ENCODE data around the gene OR1S1. TPM values are rescaled to one million over a fixed set of nuclear protein-coding genes. Genes with fewer than 3 reads are reported as not detected.

OR1S1 gene
- total RNA-seq, 1 donor from 2014 or later: not detected

- no peaks in the 10 kb centered on the region for H3K36me3 ChIP-seq (ENCODE audit: control insufficient read depth, insufficient read depth, low read length)
- DNase-seq (ENCODE audit: low read depth): no peak
- TF ChIP-seq CTCF (IDR thresholded peaks at IDR 0.05; ENCODE audit: insufficient read depth, low read length, severe bottlenecking): no peak
Observed at GRCh38 chr11:58254936-58255335, 42.4 kb downstream of the OR1S1 start.

GRCh38 chr11:58259983-58260382 lies 47.5 kb downstream of the OR1S1 start:
- Histone ChIP-seq H3K4me3 (ENCODE audit: low read depth, low read length) (no peak overlapping the region), H3K36me3 (ENCODE audit: control insufficient read depth, insufficient read depth, low read length) (no peaks in the 10 kb centered on the region), H3K27me3 (ENCODE audit: control insufficient read depth, insufficient read depth, low read length) (no peaks in the 10 kb centered on the region)
- DNase-seq (ENCODE audit: low read depth) (no peak), FAIRE-seq (no peak)
- no peak for TF ChIP-seq CTCF (IDR thresholded peaks at IDR 0.05; ENCODE audit: insufficient read depth, low read length, severe bottlenecking)

More at GRCh38 chr11:58254936-58255335, 42.4 kb downstream of the OR1S1 start:
- FAIRE-seq: no peak
- H3K4me3 ChIP-seq (ENCODE audit: low read depth, low read length): no peak overlapping the region
- no peaks in the 10 kb centered on the region for H3K27me3 ChIP-seq (ENCODE audit: control insufficient read depth, insufficient read depth, low read length)

Other genes with a start within 250 kb of the OR1S1 start
- gene OR9Q1, start 188.8 kb upstream of the OR1S1 start, total RNA-seq: not detected in 2 replicates
- gene OR6Q1, start 181.8 kb upstream of the OR1S1 start, total RNA-seq: not detected in 2 replicates
- gene OR9I1, start 87.2 kb upstream of the OR1S1 start, total RNA-seq: not detected in 2 replicates
- not detected in 2 replicates for gene OR9Q2, start 23.6 kb upstream of the OR1S1 start, total RNA-seq
- gene OR1S2, start 8.6 kb upstream of the OR1S1 start, total RNA-seq: not detected in 2 replicates
- gene OR10Q1, start 16.2 kb downstream of the OR1S1 start, total RNA-seq: not detected in 2 replicates
- not detected in 2 replicates for gene OR10W1, start 55.5 kb downstream of the OR1S1 start, total RNA-seq
- not detected in 2 replicates for gene OR5B17, start 146.3 kb downstream of the OR1S1 start, total RNA-seq
- gene OR5B3, start 194.2 kb downstream of the OR1S1 start, total RNA-seq: not detected in 2 replicates
- gene OR5B2, start 215.4 kb downstream of the OR1S1 start, total RNA-seq: not detected in 2 replicates
- gene OR5B12, start 229.5 kb downstream of the OR1S1 start, total RNA-seq: not detected in 2 replicates